ENCODE data around the gene MAP2K5. TPM values are rescaled to one million over a fixed set of nuclear protein-coding genes. Genes with fewer than 3 reads are reported as not detected.

MAP2K5 gene
- total RNA-seq, 1 experiment from 2014 or later = 32.0 TPM

DNA sequence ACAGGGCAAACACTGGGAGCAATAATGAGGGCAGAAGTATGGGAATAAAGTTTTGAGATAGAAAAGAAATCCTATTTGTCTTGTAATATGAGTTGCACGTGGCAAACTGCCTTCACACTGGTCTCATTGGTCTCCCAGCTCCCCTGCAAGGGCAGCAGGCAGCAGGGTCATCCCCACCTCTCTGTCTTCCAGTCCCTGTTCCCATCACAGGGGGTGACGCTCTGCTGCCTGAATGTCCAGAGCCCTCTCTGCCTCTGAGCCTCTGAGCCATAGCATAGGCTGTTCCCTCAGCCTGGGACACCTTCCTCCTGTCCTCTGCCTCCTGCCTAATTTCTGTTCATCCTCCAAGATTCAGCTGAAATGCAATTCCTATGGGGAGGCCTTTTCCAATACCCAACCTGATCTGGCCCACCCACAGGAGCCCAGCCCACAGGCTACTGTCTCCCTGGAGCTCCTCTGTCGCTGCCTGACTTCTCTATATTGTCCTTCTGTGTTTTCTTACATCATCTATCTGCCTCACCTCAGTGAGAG lies 270.7 kb downstream of the MAP2K5 start:
- no peak overlapping the region for H2AFZ ChIP-seq (ENCODE audit: low read length)
- H3K4me1 ChIP-seq (ENCODE audit: low read length) = no peaks in the 10 kb centered on the region
- no peak overlapping the region for H3K4me2 ChIP-seq (ENCODE audit: low read depth, low read length, poor library complexity, severe bottlenecking)
- no peaks in the 10 kb centered on the region for H3K79me2 ChIP-seq (ENCODE audit: low read length)
- no peaks in the 10 kb centered on the region for H3K9me2 ChIP-seq (replicated peaks; ENCODE audit: insufficient read depth, low read length)
- H4K20me1 ChIP-seq (ENCODE audit: insufficient read depth, low read depth, low read length) = no peaks in the 10 kb centered on the region
- no peak overlapping the region for H3K27ac ChIP-seq (ENCODE audit: low read length)
- no peak for DNase-seq
- no peaks in the 10 kb centered on the region for H3K9me3 ChIP-seq (ENCODE audit: low read length)
- no peaks in the 10 kb centered on the region; the same call in 1 of the 2 replicates for H3K36me3 ChIP-seq (ENCODE audit: insufficient read depth, low read length)
- no peak overlapping the region for H3K9ac ChIP-seq (ENCODE audit: low read length)
- no peak overlapping the region for H3K4me3 ChIP-seq (ENCODE audit: low read length)
- H3K27me3 ChIP-seq (ENCODE audit: low read length) = no peaks in the 10 kb centered on the region

GRCh38 chr15:67815036-67815592 lies 272.6 kb downstream of the MAP2K5 start:
- H3K79me2 ChIP-seq (ENCODE audit: low read length) = no peaks in the 10 kb centered on the region
- H4K20me1 ChIP-seq (ENCODE audit: insufficient read depth, low read depth, low read length) = no peaks in the 10 kb centered on the region
- H3K36me3 ChIP-seq (ENCODE audit: insufficient read depth, low read length) = no peaks in the 10 kb centered on the region; the same call in 1 of the 2 replicates
- no peak overlapping the region for H3K4me2 ChIP-seq (ENCODE audit: low read depth, low read length, poor library complexity, severe bottlenecking)
- no peaks in the 10 kb centered on the region for H3K4me1 ChIP-seq (ENCODE audit: low read length)
- no peak overlapping the region for H3K9ac ChIP-seq (ENCODE audit: low read length)
- no peak for DNase-seq
- no peaks in the 10 kb centered on the region for H3K9me3 ChIP-seq (ENCODE audit: low read length)
- no peak overlapping the region for H3K27ac ChIP-seq (ENCODE audit: low read length)
- no peaks in the 10 kb centered on the region for H3K9me2 ChIP-seq (replicated peaks; ENCODE audit: insufficient read depth, low read length)
- no peaks in the 10 kb centered on the region for H3K27me3 ChIP-seq (ENCODE audit: low read length)
- H2AFZ ChIP-seq (ENCODE audit: low read length) = no peak overlapping the region
- no peak overlapping the region for H3K4me3 ChIP-seq (ENCODE audit: low read length)

- Histone ChIP-seq H2AFZ (ENCODE audit: low read length) (no peak overlapping the region), H3K4me3 (ENCODE audit: low read length) (no peak overlapping the region), H4K20me1 (ENCODE audit: insufficient read depth, low read depth, low read length) (0 out of 2 replicates have a peak, but pooled peaks cover 3% of the 10 kb centered on the region), H3K9me2 (replicated peaks; ENCODE audit: insufficient read depth, low read length) (no peaks in the 10 kb centered on the region), H3K27me3 (ENCODE audit: low read length) (no peaks in the 10 kb centered on the region), H3K4me2 (ENCODE audit: low read depth, low read length, poor library complexity, severe bottlenecking) (no peak overlapping the region), H3K27ac (ENCODE audit: low read length) (no peak overlapping the region), H3K9ac (ENCODE audit: low read length) (no peak overlapping the region), H3K79me2 (ENCODE audit: low read length) (no peaks in the 10 kb centered on the region), H3K9me3 (ENCODE audit: low read length) (no peaks in the 10 kb centered on the region), H3K4me1 (ENCODE audit: low read length) (no peaks in the 10 kb centered on the region), H3K36me3 (ENCODE audit: insufficient read depth, low read length) (no peaks in the 10 kb centered on the region; the same call in 1 of the 2 replicates)
- no peak for DNase-seq
Observed at GRCh38 chr15:67816668-67817067, 274.2 kb downstream of the MAP2K5 start.

- H2AFZ ChIP-seq (ENCODE audit: low read length) = no peak overlapping the region
- H3K4me1 ChIP-seq (ENCODE audit: low read length) = peaks cover 8% of the 10 kb centered on the region
- H3K4me3 ChIP-seq (ENCODE audit: low read length) = no peak overlapping the region
- no peaks in the 10 kb centered on the region; the same call in 1 of the 2 replicates for H3K36me3 ChIP-seq (ENCODE audit: insufficient read depth, low read length)
- H3K9ac ChIP-seq (ENCODE audit: low read length) = no peak overlapping the region
- DNase-seq = no peak
- H3K9me2 ChIP-seq (replicated peaks; ENCODE audit: insufficient read depth, low read length) = no peaks in the 10 kb centered on the region
- no peaks in the 10 kb centered on the region for H3K79me2 ChIP-seq (ENCODE audit: low read length)
- H3K27me3 ChIP-seq (ENCODE audit: low read length) = no peaks in the 10 kb centered on the region
- H3K27ac ChIP-seq (ENCODE audit: low read length) = no peak overlapping the region
- no peak overlapping the region for H3K4me2 ChIP-seq (ENCODE audit: low read depth, low read length, poor library complexity, severe bottlenecking)
- no peaks in the 10 kb centered on the region for H3K9me3 ChIP-seq (ENCODE audit: low read length)
- 0 out of 2 replicates have a peak, but pooled peaks cover 6% of the 10 kb centered on the region for H4K20me1 ChIP-seq (ENCODE audit: insufficient read depth, low read depth, low read length)
Observed at GRCh38 chr15:67818464-67818863, 276.0 kb downstream of the MAP2K5 start.

DNA sequence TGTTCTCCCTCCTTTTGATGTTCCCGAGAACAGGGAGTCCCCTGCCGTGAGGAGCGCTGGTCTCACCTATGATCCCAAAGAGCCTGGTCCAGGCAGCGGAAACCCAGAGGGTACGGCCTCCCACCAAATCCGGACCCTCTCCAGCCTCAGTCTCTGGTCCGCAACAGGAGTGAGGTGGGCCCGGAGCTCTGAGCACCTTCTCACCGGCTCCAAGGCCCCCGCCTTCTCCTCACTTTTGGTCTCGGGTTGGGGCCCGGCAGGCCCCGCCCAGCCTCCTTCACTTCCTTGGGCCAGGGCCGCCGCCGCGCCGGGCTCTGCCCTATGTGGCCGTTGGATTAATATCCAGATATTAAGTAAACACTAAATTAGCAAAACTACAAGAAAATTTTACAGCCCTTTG lies 277.1 kb downstream of the MAP2K5 start:
- Histone ChIP-seq H3K36me3 (ENCODE audit: insufficient read depth, low read length) (no peaks in the 10 kb centered on the region; the same call in 1 of the 2 replicates), H3K79me2 (ENCODE audit: low read length) (no peaks in the 10 kb centered on the region), H2AFZ (ENCODE audit: low read length) (no peak overlapping the region), H3K4me1 (ENCODE audit: low read length) (peaks cover 14% of the 10 kb centered on the region), H3K9me3 (ENCODE audit: low read length) (no peaks in the 10 kb centered on the region), H3K27me3 (ENCODE audit: low read length) (no peaks in the 10 kb centered on the region), H3K9me2 (replicated peaks; ENCODE audit: insufficient read depth, low read length) (no peaks in the 10 kb centered on the region), H3K4me2 (ENCODE audit: low read depth, low read length, poor library complexity, severe bottlenecking) (no peak overlapping the region), H4K20me1 (ENCODE audit: insufficient read depth, low read depth, low read length) (0 out of 2 replicates have a peak, but pooled peaks cover 6% of the 10 kb centered on the region), H3K9ac (ENCODE audit: low read length) (no peak overlapping the region), H3K4me3 (ENCODE audit: low read length) (no peak overlapping the region), H3K27ac (ENCODE audit: low read length) (no peak overlapping the region)
- DNase-seq = no peak

GRCh38 chr15:67820122-67820991 lies 277.9 kb downstream of the MAP2K5 start:
- no peaks in the 10 kb centered on the region for H3K79me2 ChIP-seq (ENCODE audit: low read length)
- no peaks in the 10 kb centered on the region for H3K9me2 ChIP-seq (replicated peaks; ENCODE audit: insufficient read depth, low read length)
- H3K4me1 ChIP-seq (ENCODE audit: low read length) = peaks cover 14% of the 10 kb centered on the region
- H3K4me2 ChIP-seq (ENCODE audit: low read depth, low read length, poor library complexity, severe bottlenecking) = no peak overlapping the region
- no peak overlapping the region for H3K4me3 ChIP-seq (ENCODE audit: low read length)
- no peak overlapping the region for H3K9ac ChIP-seq (ENCODE audit: low read length)
- no peak for DNase-seq
- H4K20me1 ChIP-seq (ENCODE audit: insufficient read depth, low read depth, low read length) = 0 out of 2 replicates have a peak, but pooled peaks cover 6% of the 10 kb centered on the region
- no peaks in the 10 kb centered on the region for H3K9me3 ChIP-seq (ENCODE audit: low read length)
- no peak overlapping the region for H3K27ac ChIP-seq (ENCODE audit: low read length)
- no peaks in the 10 kb centered on the region; the same call in 1 of the 2 replicates for H3K36me3 ChIP-seq (ENCODE audit: insufficient read depth, low read length)
- H3K27me3 ChIP-seq (ENCODE audit: low read length) = no peaks in the 10 kb centered on the region
- no peak overlapping the region for H2AFZ ChIP-seq (ENCODE audit: low read length)

GRCh38 chr15:67820992-67821783 lies 278.7 kb downstream of the MAP2K5 start:
- no peaks in the 10 kb centered on the region for H3K27me3 ChIP-seq (ENCODE audit: low read length)
- DNase-seq = no peak

More at GRCh38 chr15:67820992-67821783, 278.7 kb downstream of the MAP2K5 start:
- Histone ChIP-seq H3K9ac (ENCODE audit: low read length) (no peak overlapping the region), H3K4me1 (ENCODE audit: low read length) (peaks cover 14% of the 10 kb centered on the region), H2AFZ (ENCODE audit: low read length) (no peak overlapping the region), H3K4me3 (ENCODE audit: low read length) (no peak overlapping the region), H3K9me3 (ENCODE audit: low read length) (no peaks in the 10 kb centered on the region), H3K4me2 (ENCODE audit: low read depth, low read length, poor library complexity, severe bottlenecking) (no peak overlapping the region), H3K79me2 (ENCODE audit: low read length) (no peaks in the 10 kb centered on the region), H3K36me3 (ENCODE audit: insufficient read depth, low read length) (no peaks in the 10 kb centered on the region), H4K20me1 (ENCODE audit: insufficient read depth, low read depth, low read length) (0 out of 2 replicates have a peak, but pooled peaks cover 6% of the 10 kb centered on the region), H3K27ac (ENCODE audit: low read length) (no peak overlapping the region), H3K9me2 (replicated peaks; ENCODE audit: insufficient read depth, low read length) (no peaks in the 10 kb centered on the region)

Data from Karpas-422 (cell line).